ENCODE measurements around the gene TTC33.
"Not testable (repeated sequence)": the region's sequence is repeated elsewhere in the genome, so short reads cannot be mapped to it uniquely, and the experiment has no call there.

TTC33 gene

GRCh38 chr5:40755407-40756365 is at the start of gene TTC33:
Gene TTC33 (minus strand): TSS chr5:40755961. CDS start chr5:40747018, 8,943 bp downstream.
- DNase-seq = peak; percentile 95

GRCh38 chr5:40801771-40802562 is 46.2 kb upstream of the TTC33 start:
- DNase-seq = no peak

- DNase-seq = no peak
Measured at GRCh38 chr5:40799258-40799657, 43.5 kb upstream of the TTC33 start.

GRCh38 chr5:40798801-40799210 is 43.0 kb upstream of the TTC33 start:
- no peak for DNase-seq

- peak; percentile 95 for DNase-seq
Measured at GRCh38 chr5:40798012-40798800, 42.4 kb upstream of the TTC33 start, which contains the start of gene PRKAA1. Gene PRKAA1 (minus strand): TSS chr5:40798374. CDS start chr5:40798189, 185 bp downstream.

GRCh38 chr5:40797273-40798011 is 41.7 kb upstream of the TTC33 start:
- DNase-seq = peak; percentile 80

GRCh38 chr5:40796487-40796889 is 40.7 kb upstream of the TTC33 start:
- DNase-seq = no peak

GRCh38 chr5:40794877-40795276 is 39.1 kb upstream of the TTC33 start:
- not testable (repeated sequence) for DNase-seq

- not testable (repeated sequence) for DNase-seq
Measured at GRCh38 chr5:40794340-40794739, 38.6 kb upstream of the TTC33 start.

GRCh38 chr5:40792691-40793090 is 36.9 kb upstream of the TTC33 start:
- DNase-seq = not testable (repeated sequence)

- no peak for DNase-seq
Measured at GRCh38 chr5:40791715-40792139, 36.0 kb upstream of the TTC33 start.

- no peak for DNase-seq
Measured at GRCh38 chr5:40790947-40791593, 35.3 kb upstream of the TTC33 start.

GRCh38 chr5:40788941-40789340 is 33.2 kb upstream of the TTC33 start:
- DNase-seq = not testable (repeated sequence)

- no peak for DNase-seq
Measured at GRCh38 chr5:40787986-40788385, 32.2 kb upstream of the TTC33 start.

GRCh38 chr5:40786664-40787063 is 30.9 kb upstream of the TTC33 start:
- not testable (repeated sequence) for DNase-seq

GRCh38 chr5:40784916-40785315 is 29.2 kb upstream of the TTC33 start:
- no peak for DNase-seq

GRCh38 chr5:40784027-40784653 is 28.4 kb upstream of the TTC33 start:
- no peak for DNase-seq

GRCh38 chr5:40781843-40782409 is 26.2 kb upstream of the TTC33 start:
- no peak for DNase-seq

- no peak for DNase-seq
Measured at GRCh38 chr5:40780858-40781257, 25.1 kb upstream of the TTC33 start.

- DNase-seq = no peak
Measured at GRCh38 chr5:40780199-40780598, 24.4 kb upstream of the TTC33 start.

Data from right forelimb (tissue), 1 donor.